Activated CD8-positive, alpha-beta T cell treated with anti-CD3 and anti-CD28 coated beads for 36 hours (primary cell): Measurements from ENCODE around the gene CREBBP. TPM values are rescaled to one million over a fixed set of nuclear protein-coding genes. Genes with fewer than 3 reads are reported as not detected.

Experiments
- ATAC-seq: fragments of 200-7000 bp; cut with Tn5 transposase; one replicate; pipeline ENCODE4 v1.10.0; 2021; ENCODE audit warnings: mild to moderate bottlenecking, moderate library complexity
- CTCF ChIA-PET: fragments of 350-600 bp; sonication (Branson Sonifier 250); formaldehyde crosslinking; loops from one replicate; lab custom pipeline; 2021; ENCODE audit warnings: antibody characterized with exemption; lab: Charles Lee
- POLR2A ChIA-PET: fragments of 350-600 bp; sonication (Branson Sonifier 250); formaldehyde crosslinking; loops from one replicate; lab custom pipeline; 2021; ENCODE audit warnings: antibody characterized with exemption; lab: Charles Lee
- DNase-seq: peaks from one replicate; pipeline ENCODE4 v3.0.0-alpha.2; 2020
- H3K27ac Mint-ChIP-seq: one replicate; pipeline ENCODE4 v1.8.0; 2021; ENCODE audit warnings: mild to moderate bottlenecking, mixed read lengths
- H3K27me3 Mint-ChIP-seq: one replicate; pipeline ENCODE4 v1.8.0; 2021; ENCODE audit warnings: mixed read lengths
- H3K36me3 Mint-ChIP-seq: one replicate; pipeline ENCODE4 v1.8.0; 2021; ENCODE audit warnings: low read depth, mixed read lengths
- H3K4me1 Mint-ChIP-seq: one replicate; pipeline ENCODE4 v1.8.0; 2021; ENCODE audit warnings: low read depth, mixed read lengths
- H3K4me3 Mint-ChIP-seq: one replicate; pipeline ENCODE4 v1.8.0; 2021; ENCODE audit warnings: mild to moderate bottlenecking, moderate library complexity, mixed read lengths
- H3K9me3 Mint-ChIP-seq: one replicate; pipeline ENCODE4 v1.8.0; 2021; ENCODE audit warnings: mixed read lengths
- CTCF ChIP-seq: fragments of 200-600 bp; IDR thresholded peaks from one replicate; pipeline ENCODE4 v1.8.0; 2022; ENCODE audit warnings: antibody characterized with exemption, mild to moderate bottlenecking
- intact Hi-C: fragments of 100-400 bp; cut with micrococcal nuclease; formaldehyde crosslinking; loops from one replicate; pipeline ENCODE4 v1.10.0; 2022
- total RNA-seq, 2 experiments: library from RNA; stranded (reverse); gene quantifications; one replicate each; pipeline ENCODE4 v1.2.3, GENCODE V29; 2021

CREBBP gene
- total RNA-seq, 2 experiments from 2014 or later: 27.9 to 33.5 TPM

- ATAC-seq (peak; percentile 88), DNase-seq (peak; percentile 40)
- H3K27me3 Mint-ChIP-seq: no peaks in the 10 kb centered on the region
- TF ChIP-seq CTCF: no peak
- H3K9me3 Mint-ChIP-seq: no peaks in the 10 kb centered on the region
- ChIA-PET CTCF (interaction anchor here (1.1 to 1.3 kb wide), 3 partner anchors 87 to 96 kb away, joined by 3 to 7 read pairs (median 3); no protein-coding TSS in a partner anchor), POLR2A (interaction anchor here (1.0 kb wide), 1 partner anchor 526 kb away, joined by 4 read pairs; no protein-coding TSS in a partner anchor)
- H3K4me3 Mint-ChIP-seq: no peak overlapping the region
- intact Hi-C loops: no loop called here
- H3K36me3 Mint-ChIP-seq: peaks cover 10% of the 10 kb centered on the region
- peaks cover 4% of the 10 kb centered on the region for H3K4me1 Mint-ChIP-seq
- no peak overlapping the region for H3K27ac Mint-ChIP-seq
These were observed 99.9 kb downstream of the CREBBP start for GRCh38 chr16:3780570-3780969.

GRCh38 chr16:3776316-3776715 lies 104.2 kb downstream of the CREBBP start:
- Mint-ChIP-seq H3K9me3 (no peaks in the 10 kb centered on the region), H3K27ac (no peak overlapping the region), H3K4me3 (no peak overlapping the region), H3K27me3 (no peaks in the 10 kb centered on the region), H3K4me1 (peaks cover under 1% of the 10 kb centered on the region), H3K36me3 (peaks cover 17% of the 10 kb centered on the region)
- POLR2A ChIA-PET: no interaction called here
- intact Hi-C loops: no loop called here
- CTCF ChIA-PET: no interaction called here
- no peak for TF ChIP-seq CTCF
- ATAC-seq (no peak), DNase-seq (no peak)

- CTCF ChIA-PET: no interaction called here
These were observed 105.7 kb downstream of the CREBBP start for GRCh38 chr16:3774819-3775218.

GRCh38 chr16:3774156-3774767 lies 106.3 kb downstream of the CREBBP start:
- no peaks in the 10 kb centered on the region for H3K9me3 Mint-ChIP-seq
- H3K36me3 Mint-ChIP-seq: peaks cover 25% of the 10 kb centered on the region
- H3K4me3 Mint-ChIP-seq: no peak overlapping the region
- POLR2A ChIA-PET: no interaction called here
- ATAC-seq (no peak), DNase-seq (no peak)
- intact Hi-C loops: no loop called here
- CTCF ChIA-PET: no interaction called here
- H3K4me1 Mint-ChIP-seq: no peaks in the 10 kb centered on the region
- no peak overlapping the region for H3K27ac Mint-ChIP-seq
- TF ChIP-seq CTCF: no peak
- H3K27me3 Mint-ChIP-seq: no peaks in the 10 kb centered on the region

More at GRCh38 chr16:3774819-3775218, 105.7 kb downstream of the CREBBP start:
- H3K4me1 Mint-ChIP-seq: no peaks in the 10 kb centered on the region
- H3K27me3 Mint-ChIP-seq: no peaks in the 10 kb centered on the region
- peaks cover 24% of the 10 kb centered on the region for H3K36me3 Mint-ChIP-seq
- POLR2A ChIA-PET: interaction anchor here (0.6 kb wide), 1 partner anchor 219 kb away, joined by 3 read pairs; no protein-coding TSS in a partner anchor
- no peak for TF ChIP-seq CTCF
- no peak overlapping the region for H3K27ac Mint-ChIP-seq
- no peaks in the 10 kb centered on the region for H3K9me3 Mint-ChIP-seq
- no peak for DNase-seq
- no peak overlapping the region for H3K4me3 Mint-ChIP-seq
- ATAC-seq: no peak
- intact Hi-C loops: no loop called here

- ATAC-seq (no peak), DNase-seq (no peak)
- intact Hi-C loops: no loop called here
- Mint-ChIP-seq H3K27me3 (no peaks in the 10 kb centered on the region), H3K36me3 (peaks cover 27% of the 10 kb centered on the region), H3K4me1 (no peaks in the 10 kb centered on the region), H3K27ac (no peak overlapping the region), H3K4me3 (no peak overlapping the region), H3K9me3 (no peaks in the 10 kb centered on the region)
- ChIA-PET POLR2A (no interaction called here), CTCF (no interaction called here)
- no peak for TF ChIP-seq CTCF
These were observed 106.8 kb downstream of the CREBBP start for GRCh38 chr16:3773663-3774062.
